ENCODE measurements around the gene CASK. TPM values are rescaled to one million over a fixed set of nuclear protein-coding genes. Genes with fewer than 3 reads are reported as not detected.

Gene CASK
- total and polyA plus RNA-seq, 2 of the 13 experiments (the other 11 are each of a cell fraction or from before 2014, with no cell fraction given), result 14.5 to 16.0 TPM

DNA sequence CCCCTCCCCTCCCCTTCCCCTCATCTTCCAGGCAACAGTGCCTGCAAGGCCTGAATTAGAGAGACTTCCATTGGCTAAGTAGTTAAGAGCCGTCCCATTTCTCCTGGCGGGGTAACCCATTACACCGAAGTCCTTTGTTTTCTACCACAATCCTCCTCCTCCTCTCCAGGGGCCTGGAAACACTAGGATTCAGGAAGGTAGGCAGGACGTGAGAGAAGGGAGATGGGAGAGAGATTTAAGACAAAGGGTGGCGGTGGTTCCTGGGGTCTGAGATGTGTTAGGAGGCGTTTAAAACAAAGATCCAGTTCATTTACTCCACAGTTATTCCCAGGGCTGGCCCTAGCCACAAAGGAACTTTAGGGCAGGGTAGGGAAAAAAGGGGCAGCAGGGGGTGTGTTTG lies 448.2 kb downstream of the CASK start (continued):
- TF ChIP-seq PCBP1 (IDR thresholded peaks at IDR 0.05; ENCODE audit: borderline replicate concordance, low read depth, low read length), result no peak
- TF ChIP-seq ZNF569 (CRISPR knock-in tag; IDR thresholded peaks at IDR 0.05; ENCODE audit: borderline replicate concordance), result no peak
- no peak for TF ChIP-seq KDM3A (CRISPR knock-in tag; IDR thresholded peaks at IDR 0.05; ENCODE audit: low read depth)
- no peak for TF ChIP-seq ZNF292 (CRISPR knock-in tag; IDR thresholded peaks at IDR 0.05; ENCODE audit: borderline replicate concordance, low read depth)

DNA sequence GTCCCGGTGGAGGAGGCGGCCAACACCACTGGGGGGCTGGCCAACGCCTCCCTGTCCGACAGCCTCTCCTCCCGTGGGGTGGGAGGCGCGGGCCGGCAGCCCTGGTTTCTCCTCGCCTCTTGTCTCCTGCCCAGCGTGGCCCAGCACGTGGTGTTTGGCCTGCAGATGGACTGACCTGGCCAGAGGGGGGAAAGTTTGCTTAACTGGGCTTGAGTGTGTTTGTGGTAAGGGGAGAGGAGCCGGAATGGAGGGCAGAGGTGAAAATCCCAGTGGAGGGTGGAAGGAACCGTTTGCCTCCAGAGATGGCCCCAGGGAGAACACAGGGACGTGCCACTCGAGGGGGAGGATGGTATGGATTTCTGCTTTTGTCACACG lies 448.6 kb downstream of the CASK start:
- ATAC-seq, result peak; percentile 23; the same call in 1 of the 3 replicates
- WGBS (ENCODE audit: low lambda C conversion rate), result 67% methylated on average over 5 of the region's 16 CpGs
- POLR2A ChIA-PET, result no interaction called here
- TF ChIP-seq MTA1 (CRISPR knock-in tag; IDR thresholded peaks at IDR 0.05; ENCODE audit: borderline replicate concordance), result 0 out of 2 replicates have a peak, but pooled peaks have one; percentile 34
- TF ChIP-seq PPARG (CRISPR knock-in tag; conservative IDR thresholded peaks at IDR 0.05), result peak; percentile 62
- TF ChIP-seq, protein P1, sequence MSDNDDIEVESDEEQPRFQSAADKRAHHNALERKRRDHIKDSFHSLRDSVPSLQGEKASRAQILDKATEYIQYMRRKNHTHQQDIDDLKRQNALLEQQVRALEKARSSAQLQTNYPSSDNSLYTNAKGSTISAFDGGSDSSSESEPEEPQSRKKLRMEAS (IDR thresholded peaks at IDR 0.05), result peak; percentile 78
- TF ChIP-seq E2F2 (CRISPR knock-in tag; IDR thresholded peaks at IDR 0.05; ENCODE audit: borderline replicate concordance), result no peak
- TF ChIP-seq SALL1 (CRISPR knock-in tag; IDR thresholded peaks at IDR 0.05), result 0 out of 2 replicates have a peak, but pooled peaks have one; percentile 20
- TF ChIP-seq, protein P2, sequence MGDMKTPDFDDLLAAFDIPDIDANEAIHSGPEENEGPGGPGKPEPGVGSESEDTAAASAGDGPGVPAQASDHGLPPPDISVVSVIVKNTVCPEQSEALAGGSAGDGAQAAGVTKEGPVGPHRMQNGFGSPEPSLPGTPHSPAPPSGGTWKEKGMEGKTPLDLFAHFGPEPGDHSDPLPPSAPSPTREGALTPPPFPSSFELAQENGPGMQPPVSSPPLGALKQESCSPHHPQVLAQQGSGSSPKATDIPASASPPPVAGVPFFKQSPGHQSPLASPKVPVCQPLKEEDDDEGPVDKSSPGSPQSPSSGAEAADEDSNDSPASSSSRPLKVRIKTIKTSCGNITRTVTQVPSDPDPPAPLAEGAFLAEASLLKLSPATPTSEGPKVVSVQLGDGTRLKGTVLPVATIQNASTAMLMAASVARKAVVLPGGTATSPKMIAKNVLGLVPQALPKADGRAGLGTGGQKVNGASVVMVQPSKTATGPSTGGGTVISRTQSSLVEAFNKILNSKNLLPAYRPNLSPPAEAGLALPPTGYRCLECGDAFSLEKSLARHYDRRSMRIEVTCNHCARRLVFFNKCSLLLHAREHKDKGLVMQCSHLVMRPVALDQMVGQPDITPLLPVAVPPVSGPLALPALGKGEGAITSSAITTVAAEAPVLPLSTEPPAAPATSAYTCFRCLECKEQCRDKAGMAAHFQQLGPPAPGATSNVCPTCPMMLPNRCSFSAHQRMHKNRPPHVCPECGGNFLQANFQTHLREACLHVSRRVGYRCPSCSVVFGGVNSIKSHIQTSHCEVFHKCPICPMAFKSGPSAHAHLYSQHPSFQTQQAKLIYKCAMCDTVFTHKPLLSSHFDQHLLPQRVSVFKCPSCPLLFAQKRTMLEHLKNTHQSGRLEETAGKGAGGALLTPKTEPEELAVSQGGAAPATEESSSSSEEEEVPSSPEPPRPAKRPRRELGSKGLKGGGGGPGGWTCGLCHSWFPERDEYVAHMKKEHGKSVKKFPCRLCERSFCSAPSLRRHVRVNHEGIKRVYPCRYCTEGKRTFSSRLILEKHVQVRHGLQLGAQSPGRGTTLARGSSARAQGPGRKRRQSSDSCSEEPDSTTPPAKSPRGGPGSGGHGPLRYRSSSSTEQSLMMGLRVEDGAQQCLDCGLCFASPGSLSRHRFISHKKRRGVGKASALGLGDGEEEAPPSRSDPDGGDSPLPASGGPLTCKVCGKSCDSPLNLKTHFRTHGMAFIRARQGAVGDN (CRISPR knock-in tag; IDR thresholded peaks at IDR 0.05), result peak; percentile 81
- TF ChIP-seq AHDC1 (CRISPR knock-in tag; IDR thresholded peaks at IDR 0.05; ENCODE audit: borderline replicate concordance), result no peak

More for the DNA sequence above, 448.6 kb downstream of the CASK start:
- Histone ChIP-seq H3K4me2 (ENCODE audit: low read depth, low read length) (no peak overlapping the region), H2AFZ (ENCODE audit: low read length) (no peak overlapping the region), H3K9me3 (ENCODE audit: low read length) (no peaks in the 10 kb centered on the region), H4K20me1 (ENCODE audit: insufficient read depth, low read length) (no peaks in the 10 kb centered on the region), H3K36me3 (replicated peaks in 1 of 2; ENCODE audit: control insufficient read depth in 1 of 2, insufficient read depth in 2 of 2, low read length in 2 of 2) (no peaks in the 10 kb centered on the region), H3K27ac (ENCODE audit: extremely low read length, insufficient read depth, low read length) (no peak overlapping the region), H3K4me1 (ENCODE audit: insufficient read depth, low read length) (peaks cover 41% of the 10 kb centered on the region), H3K4me3 (replicated peaks in 1 of 3; ENCODE audit: insufficient read depth in 1 of 3, low read depth in 2 of 3, low read length in 3 of 3) (no peak overlapping the region), H3K9ac (ENCODE audit: insufficient read depth, low read depth, low read length) (no peak overlapping the region), H3K27me3 (ENCODE audit: control insufficient read depth in 1 of 2, insufficient read depth in 2 of 2, low read length in 2 of 2) (no peaks in the 10 kb centered on the region), H3K79me2 (ENCODE audit: insufficient read depth, low read length) (no peaks in the 10 kb centered on the region)
- no peak for FAIRE-seq
- no peak for DNase-seq (ENCODE audit: low spot score)
- intact Hi-C loops (cut with micrococcal nuclease; ENCODE audit: unreplicated experiment) (loop anchor here (5.0 kb wide), 1 partner anchor 197 kb away; no protein-coding TSS in a partner anchor), in situ Hi-C loops (cut with HindIII; ENCODE audit: extremely low pct_ligation_motif_present, low pct_unique_long_range_greater_than_20kb) (no loop called here)
- CTCF ChIA-PET (ENCODE audit: low intra/inter-chr PET ratio, low total read pairs), result no interaction called here
- no TSS peak for BruUV-seq (replicated peaks)

Measured in HepG2 (cell line).